ENCODE data around the gene FFAR4.

GRCh38 chr10:93547522-93547921, 18.9 kb upstream of the FFAR4 start:
- TF ChIP-seq CTCF (IDR thresholded peaks at IDR 0.05) (no peak), POLR2A (IDR thresholded peaks at IDR 0.05; ENCODE audit: low read depth) (no peak), POLR2AphosphoS5 (IDR thresholded peaks at IDR 0.05) (no peak)

Data from esophagus muscularis mucosa (tissue), 3 donors.